Cortex of kidney (tissue), 1 donor: ENCODE data around the gene ESRP2.

ENCODE experiments used
- DNase-seq: peaks from one replicate; lab custom pipeline; 2025; lab: John Stamatoyannopoulos, UW

Gene ESRP2

GRCh38 chr16:68217506-68217905, 18.4 kb downstream of the ESRP2 start:
- DNase-seq = no peak

GRCh38 chr16:68216240-68216639, 19.7 kb downstream of the ESRP2 start:
- DNase-seq = no peak

DNA sequence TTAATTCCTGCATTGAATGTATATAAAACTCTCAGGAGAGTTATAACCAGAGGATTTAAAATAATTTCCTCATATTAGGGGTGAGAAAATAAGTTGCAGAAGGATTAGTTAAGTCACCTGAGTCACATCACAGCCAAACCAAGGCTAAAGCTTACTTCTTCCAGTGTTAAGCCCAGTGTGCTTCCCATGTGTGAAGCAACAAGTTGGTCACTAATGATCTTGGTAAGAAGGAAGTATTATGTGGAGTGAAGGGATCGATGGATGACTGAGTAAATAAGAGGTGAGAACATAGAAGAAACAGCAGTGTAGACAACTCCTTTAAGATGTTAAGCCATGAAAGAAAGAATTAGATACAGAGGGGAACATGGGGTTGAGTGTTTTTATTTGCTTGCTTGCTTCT, 20.6 kb downstream of the ESRP2 start:
- DNase-seq = no peak

DNA sequence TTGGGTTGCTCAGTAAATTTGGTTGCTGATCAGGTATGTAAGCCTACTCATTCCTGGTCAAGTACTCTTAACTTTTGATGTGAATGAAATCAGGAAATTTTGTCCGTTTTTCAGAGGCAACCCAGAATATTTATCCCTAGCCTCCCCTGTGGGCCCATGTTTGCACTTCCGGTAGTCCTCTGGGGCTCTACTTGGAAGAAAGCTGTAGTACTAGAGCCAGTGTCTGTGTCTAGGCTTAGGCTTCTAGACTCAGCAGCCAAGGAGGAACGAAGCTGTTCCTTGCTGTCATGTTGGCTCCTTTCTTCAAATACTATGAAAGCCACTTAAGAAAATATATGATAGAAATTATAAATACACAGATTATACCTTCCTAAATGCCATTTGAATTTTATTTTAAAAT, 21.2 kb downstream of the ESRP2 start:
- no peak for DNase-seq

- no peak for DNase-seq
Observed at GRCh38 chr16:68206245-68206644, 29.7 kb downstream of the ESRP2 start.

- DNase-seq = no peak
Observed at GRCh38 chr16:68202091-68202519, 33.8 kb downstream of the ESRP2 start.

GRCh38 chr16:68200088-68200783, 35.7 kb downstream of the ESRP2 start:
- DNase-seq = no peak

GRCh38 chr16:68197250-68197649, 38.7 kb downstream of the ESRP2 start:
- no peak for DNase-seq

DNA sequence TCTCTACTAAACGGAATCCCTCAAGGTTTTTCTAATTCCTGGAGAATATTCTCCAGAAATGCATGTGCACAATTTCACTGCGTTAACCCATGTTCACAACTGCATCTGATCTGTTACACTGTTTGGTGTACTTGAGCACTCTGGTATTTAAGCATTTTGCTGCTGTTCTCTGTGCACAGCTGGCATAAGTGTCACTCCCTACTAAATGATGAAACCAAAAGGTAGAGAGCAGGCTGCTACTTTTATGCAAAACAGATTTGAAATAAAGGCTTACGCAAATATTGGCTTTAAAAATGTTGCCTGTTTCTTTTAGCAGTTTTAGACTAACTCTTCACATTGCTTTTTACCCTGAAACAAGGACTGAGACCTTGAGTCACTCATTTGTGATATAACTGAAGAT, 41.7 kb downstream of the ESRP2 start:
- DNase-seq = no peak

DNA sequence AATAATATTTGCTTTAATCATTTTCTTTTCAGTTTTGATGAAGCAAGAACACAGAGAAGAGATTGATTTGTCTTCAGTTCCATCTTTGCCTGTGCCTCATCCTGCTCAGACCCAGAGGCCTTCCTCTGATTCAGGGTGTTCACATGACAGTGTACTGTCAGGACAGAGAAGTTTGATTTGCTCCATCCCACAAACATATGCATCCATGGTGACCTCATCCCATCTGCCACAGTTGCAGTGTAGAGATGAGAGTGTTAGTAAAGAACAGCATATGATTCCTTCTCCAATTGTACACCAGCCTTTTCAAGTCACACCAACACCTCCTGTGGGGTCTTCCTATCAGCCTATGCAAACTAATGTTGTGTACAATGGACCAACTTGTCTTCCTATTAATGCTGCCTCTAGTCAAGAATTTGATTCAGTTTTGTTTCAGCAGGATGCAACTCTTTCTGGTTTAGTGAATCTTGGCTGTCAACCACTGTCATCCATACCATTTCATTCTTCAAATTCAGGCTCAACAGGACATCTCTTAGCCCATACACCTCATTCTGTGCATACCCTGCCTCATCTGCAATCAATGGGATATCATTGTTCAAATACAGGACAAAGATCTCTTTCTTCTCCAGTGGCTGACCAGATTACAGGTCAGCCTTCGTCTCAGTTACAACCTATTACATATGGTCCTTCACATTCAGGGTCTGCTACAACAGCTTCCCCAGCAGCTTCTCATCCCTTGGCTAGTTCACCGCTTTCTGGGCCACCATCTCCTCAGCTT, 45.0 kb downstream of the ESRP2 start:
- DNase-seq = no peak

DNA sequence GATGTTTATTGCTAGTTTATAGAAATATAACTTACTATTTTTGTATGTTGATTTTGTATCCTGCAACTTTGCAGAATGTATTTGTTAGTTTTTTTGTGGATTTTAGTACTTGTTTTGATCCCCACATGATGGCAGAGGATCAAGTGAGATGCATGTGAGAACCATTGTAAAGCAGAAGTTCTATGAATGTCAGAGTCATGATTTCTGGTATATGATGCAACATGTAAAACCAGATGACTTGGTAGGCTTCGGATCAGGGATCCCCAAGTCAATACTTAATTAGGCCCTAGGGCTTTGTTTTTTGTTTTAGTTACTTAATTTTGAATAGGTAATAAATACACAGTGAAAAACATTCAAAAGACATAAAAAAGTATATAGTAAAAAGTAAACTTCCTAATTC, 45.8 kb downstream of the ESRP2 start:
- no peak for DNase-seq

GRCh38 chr16:68188170-68188569, 47.8 kb downstream of the ESRP2 start:
- no peak for DNase-seq

GRCh38 chr16:68187505-68187904, 48.4 kb downstream of the ESRP2 start:
- DNase-seq = no peak

DNA sequence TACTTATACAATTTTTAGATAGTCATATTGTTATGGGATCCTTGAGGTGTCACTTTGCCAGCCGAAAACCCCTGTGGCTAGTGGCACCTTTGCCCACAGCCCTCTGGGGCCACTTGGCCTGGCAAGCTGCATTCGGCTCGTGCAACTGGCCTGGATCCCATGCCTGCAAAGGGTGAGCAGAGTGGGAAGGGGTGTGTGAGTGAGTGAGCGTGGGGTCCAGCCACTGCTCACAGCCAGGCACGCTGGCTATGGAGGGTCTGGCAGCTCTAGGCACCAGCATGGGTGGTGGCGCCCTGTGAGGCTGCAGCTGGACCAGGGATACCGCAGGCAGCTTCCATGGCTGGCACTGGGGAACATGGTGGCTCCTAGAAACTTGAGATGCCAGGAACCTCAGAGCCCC, 49.0 kb downstream of the ESRP2 start:
- no peak for DNase-seq

- no peak for DNase-seq
Observed at GRCh38 chr16:68183046-68183445, 52.9 kb downstream of the ESRP2 start.

GRCh38 chr16:68179855-68180254, 56.1 kb downstream of the ESRP2 start:
- DNase-seq = no peak

GRCh38 chr16:68179196-68179795, 56.6 kb downstream of the ESRP2 start:
- DNase-seq = no peak
